ENCODE data around the gene GRAMD1A. TPM values are rescaled to one million over a fixed set of nuclear protein-coding genes. Genes with fewer than 3 reads are reported as not detected.

The GRAMD1A gene
- total and polyA plus RNA-seq, 11 donors: 21.8 to 64.5 (median 31.3) TPM

- no peak overlapping the region for H3K27ac ChIP-seq
- DNase-seq: no peak
- intact Hi-C loops (cut with DNase I): no loop called here
These were observed 32.3 kb downstream of the GRAMD1A start for GRCh38 chr19:35032356-35032865.

DNA sequence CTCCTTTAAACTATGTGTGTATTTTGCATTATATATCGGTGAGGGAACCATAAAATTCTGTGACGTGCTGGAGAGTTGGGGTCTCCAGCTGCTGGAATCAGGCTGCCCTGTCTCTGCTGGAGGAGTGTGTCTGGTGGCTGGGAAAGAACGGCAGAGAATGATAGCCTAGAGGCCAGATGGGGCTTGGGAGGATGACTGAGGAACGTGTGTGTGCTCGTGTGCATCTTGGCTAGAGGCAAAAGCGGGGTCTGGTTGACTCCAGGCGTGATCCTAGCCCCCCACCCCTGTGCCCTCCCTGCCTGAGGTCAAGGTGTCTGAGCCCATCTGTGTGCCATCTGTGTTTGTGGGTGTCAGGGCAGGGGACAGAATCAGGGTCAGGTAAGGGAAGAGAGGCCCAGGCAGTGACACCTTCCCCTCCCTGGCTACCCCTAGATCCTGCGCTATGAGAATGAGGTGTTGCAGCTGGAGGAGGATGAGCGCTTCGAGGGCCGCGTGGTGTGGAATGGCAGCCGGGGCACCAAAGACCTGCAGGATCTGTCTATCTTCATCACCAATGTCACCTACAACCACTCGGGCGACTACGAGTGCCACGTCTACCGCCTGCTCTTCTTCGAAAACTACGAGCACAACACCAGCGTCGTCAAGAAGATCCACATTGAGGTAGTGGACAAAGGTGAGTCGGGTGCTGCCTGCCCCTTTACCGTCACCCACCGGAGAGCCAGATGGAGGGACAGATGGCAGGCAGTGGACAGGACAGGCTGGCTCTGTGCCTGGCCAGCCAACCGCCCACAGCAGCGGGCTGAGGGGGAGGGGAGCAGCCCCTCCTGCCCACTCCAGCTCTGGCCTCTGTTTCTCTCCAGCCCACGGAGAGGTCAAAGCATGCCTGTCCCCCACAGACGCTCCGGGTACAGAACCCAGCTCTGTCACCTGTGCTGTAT, 33.2 kb downstream of the GRAMD1A start:
- Histone ChIP-seq H3K27me3 (peaks cover 0 to 7% (median 0%) of the 10 kb centered on the region in 9 donors), H3K4me1 (peaks cover 0 to 32% (median 22%) of the 10 kb centered on the region in 12 donors), H3K4me3 (no peak overlapping the region), H3K36me3 (peaks cover 0 to 24% (median 6%) of the 10 kb centered on the region in 9 donors), H3K9me3 (no peaks in the 10 kb centered on the region), H3K27ac (no peak overlapping the region)
- no peak for ATAC-seq
- DNase-seq: no peak
- TF ChIP-seq CTCF (IDR thresholded peaks at IDR 0.05): no peak
- TF ChIP-seq POLR2A (IDR thresholded peaks at IDR 0.05): no peak
- 89 to 93% (median 90%) methylated on average over 30 of the region's 30 CpGs for WGBS, 4 donors
- intact Hi-C loops (cut with DNase I): no loop called here

More at GRCh38 chr19:35032356-35032865, 32.3 kb downstream of the GRAMD1A start:
- Histone ChIP-seq H3K27me3 (peaks cover 0 to 7% (median 0%) of the 10 kb centered on the region in 9 donors), H3K9me3 (no peaks in the 10 kb centered on the region), H3K4me3 (no peak overlapping the region), H3K36me3 (peaks cover 0 to 29% (median 8%) of the 10 kb centered on the region in 9 donors), H3K4me1 (peaks cover 0 to 23% (median 13%) of the 10 kb centered on the region in 12 donors)
- WGBS, 4 donors: 95 to 98% (median 95%) methylated on average over 16 to 17 of the region's 17 CpGs
- TF ChIP-seq POLR2A (IDR thresholded peaks at IDR 0.05) (no peak), CTCF (IDR thresholded peaks at IDR 0.05) (no peak)
- no peak for ATAC-seq

GRCh38 chr19:35034005-35034502, 33.9 kb downstream of the GRAMD1A start:
- no peaks in the 10 kb centered on the region for H3K9me3 ChIP-seq
- intact Hi-C loops (cut with DNase I): no loop called here
- peaks cover 0 to 24% (median 6%) of the 10 kb centered on the region in 9 donors for H3K36me3 ChIP-seq
- 91 to 100% (median 93%) methylated on average over 3 to 17 of the region's 17 CpGs for WGBS, 4 donors
- H3K4me1 ChIP-seq: peaks cover 0 to 37% (median 26%) of the 10 kb centered on the region in 12 donors
- no peak for ATAC-seq
- no peak for DNase-seq
- no peak overlapping the region for H3K27ac ChIP-seq
- peaks cover 0 to 7% (median 0%) of the 10 kb centered on the region in 9 donors for H3K27me3 ChIP-seq
- TF ChIP-seq CTCF (IDR thresholded peaks at IDR 0.05) (no peak), POLR2A (IDR thresholded peaks at IDR 0.05) (no peak)
- H3K4me3 ChIP-seq: no peak overlapping the region
